Stimulated activated naive CD8-positive, alpha-beta T cell treated with anti-CD3 and anti-CD28 coated beads, Interleukin-15, Interleukin-2, amounts not matched to agents 100 U/mL and 50 U/mL, for 24 hours (primary cell): ENCODE data around the gene MED9.

ENCODE experiments used
- ATAC-seq: fragments of 150-1000 bp; cut with Tn5 transposase; one replicate; pipeline ENCODE4 v1.10.0; 2021
- DNase-seq: peaks from one replicate; pipeline ENCODE4 v3.0.0; 2021

The MED9 gene

GRCh38 chr17:17491546-17491988, 14.8 kb downstream of the MED9 start:
- ATAC-seq (no peak), DNase-seq (no peak)

- no peak for DNase-seq
- ATAC-seq = no peak
Measured at GRCh38 chr17:17492085-17492484, 15.3 kb downstream of the MED9 start.

- no peak for ATAC-seq
- no peak for DNase-seq
Measured at GRCh38 chr17:17492571-17492970, 15.8 kb downstream of the MED9 start.

- no peak for ATAC-seq
- no peak for DNase-seq
Measured at GRCh38 chr17:17493249-17493985, 16.6 kb downstream of the MED9 start.

- ATAC-seq = no peak
- DNase-seq = no peak
Measured at GRCh38 chr17:17493986-17494466, 17.2 kb downstream of the MED9 start.

DNA sequence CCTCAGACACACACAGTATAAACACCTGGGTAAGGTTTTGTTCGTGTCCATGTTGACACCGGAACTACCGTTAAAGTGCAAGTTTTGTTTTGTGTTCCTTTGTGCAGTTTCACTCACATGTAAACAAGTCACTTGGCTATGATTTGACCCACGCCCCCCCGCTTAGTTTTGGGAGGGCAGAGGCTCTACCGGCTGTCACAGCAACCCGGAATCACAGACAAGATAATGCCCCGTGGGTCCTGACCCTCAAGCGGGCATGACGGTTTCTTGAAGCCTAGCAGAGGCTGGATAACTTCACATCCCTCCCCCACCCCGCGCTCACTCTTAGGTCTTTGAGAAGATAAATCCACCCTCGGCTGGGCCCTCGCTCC, 17.7 kb downstream of the MED9 start:
- no peak for ATAC-seq
- DNase-seq = no peak

DNA sequence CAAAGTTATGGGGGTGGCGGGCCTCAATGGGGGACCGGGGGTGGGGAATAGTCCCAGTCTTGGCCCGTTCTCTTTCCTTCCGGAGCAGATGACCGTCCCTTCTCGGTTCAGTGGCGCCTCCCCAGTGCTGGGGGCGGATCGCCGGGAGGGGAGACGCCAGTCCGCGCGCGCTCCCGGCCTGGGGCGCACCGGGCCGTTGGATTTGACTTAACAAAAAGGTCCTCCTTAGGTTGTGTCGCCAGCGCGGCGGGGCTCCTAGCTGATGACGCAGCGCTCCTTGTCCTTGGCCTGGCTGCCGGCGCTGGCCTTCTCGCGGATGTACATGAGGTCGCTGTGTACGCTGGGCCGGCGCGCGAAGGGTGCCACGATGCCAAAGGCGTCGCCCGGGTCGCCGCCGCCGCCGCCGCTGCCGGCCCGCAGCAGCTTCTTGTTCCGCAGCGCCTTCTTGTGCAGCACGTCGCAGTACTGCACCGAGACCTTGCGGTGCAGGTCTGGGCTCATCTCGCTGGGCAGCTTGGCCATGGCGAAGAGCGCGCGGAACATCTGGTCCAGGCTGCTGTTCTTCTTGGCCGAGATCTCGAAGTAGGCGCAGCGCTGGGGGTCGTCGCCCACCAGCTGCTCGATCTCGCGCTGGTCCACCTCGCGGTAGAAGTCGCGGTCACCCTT, 18.2 kb downstream of the MED9 start:
- peak; percentile 25 for DNase-seq
- no peak for ATAC-seq

- no peak for ATAC-seq
- DNase-seq = peak; percentile 46
Measured at GRCh38 chr17:17495536-17496188, 18.9 kb downstream of the MED9 start.

- ATAC-seq (peak; percentile 83), DNase-seq (peak; percentile 88)
Measured at GRCh38 chr17:17496189-17497064, 19.6 kb downstream of the MED9 start, which contains the start of gene RASD1. RASD1 (minus strand) TSS chr17:17496395; CDS start chr17:17496181, 214 bp downstream.

DNA sequence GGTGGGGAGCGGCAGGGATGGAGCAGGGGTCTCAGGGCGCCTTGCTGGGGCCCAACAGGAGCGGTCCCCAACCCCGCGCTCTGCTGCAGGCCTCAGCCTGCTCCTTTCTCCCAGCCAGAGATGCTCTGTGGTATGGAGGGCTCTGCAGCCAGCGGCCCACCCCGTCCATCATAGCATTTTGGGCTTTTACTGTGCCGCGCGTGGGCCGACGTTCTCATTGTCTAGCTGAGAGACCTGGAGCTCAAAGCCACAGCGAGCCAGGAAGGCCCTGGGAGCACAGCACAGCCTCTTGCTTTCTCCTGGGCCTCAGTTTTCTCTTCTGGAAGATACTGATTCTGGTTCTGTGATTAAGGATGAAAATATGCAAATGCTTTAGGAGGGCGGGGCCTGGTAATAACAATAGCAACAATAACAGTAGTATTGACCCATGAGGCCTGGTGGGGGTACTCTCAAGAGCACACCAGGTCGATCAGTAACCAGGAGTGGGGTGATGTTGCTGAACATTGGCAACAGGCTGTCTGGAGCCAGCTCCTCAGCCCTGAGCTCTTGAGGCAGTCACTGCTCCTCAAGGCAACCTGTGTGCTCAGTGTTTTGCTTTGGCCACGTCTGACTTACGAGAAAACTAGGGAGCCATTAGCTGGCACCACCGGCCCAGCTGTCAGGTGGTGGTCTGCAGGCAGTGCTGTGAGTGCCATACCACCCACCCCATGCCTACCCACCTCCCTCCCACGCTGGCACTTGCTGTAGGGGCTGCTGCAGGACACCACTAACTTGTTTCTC, 20.5 kb downstream of the MED9 start:
- no peak for ATAC-seq
- no peak for DNase-seq

GRCh38 chr17:17497845-17498520, 21.2 kb downstream of the MED9 start:
- DNase-seq = no peak
- no peak for ATAC-seq

DNA sequence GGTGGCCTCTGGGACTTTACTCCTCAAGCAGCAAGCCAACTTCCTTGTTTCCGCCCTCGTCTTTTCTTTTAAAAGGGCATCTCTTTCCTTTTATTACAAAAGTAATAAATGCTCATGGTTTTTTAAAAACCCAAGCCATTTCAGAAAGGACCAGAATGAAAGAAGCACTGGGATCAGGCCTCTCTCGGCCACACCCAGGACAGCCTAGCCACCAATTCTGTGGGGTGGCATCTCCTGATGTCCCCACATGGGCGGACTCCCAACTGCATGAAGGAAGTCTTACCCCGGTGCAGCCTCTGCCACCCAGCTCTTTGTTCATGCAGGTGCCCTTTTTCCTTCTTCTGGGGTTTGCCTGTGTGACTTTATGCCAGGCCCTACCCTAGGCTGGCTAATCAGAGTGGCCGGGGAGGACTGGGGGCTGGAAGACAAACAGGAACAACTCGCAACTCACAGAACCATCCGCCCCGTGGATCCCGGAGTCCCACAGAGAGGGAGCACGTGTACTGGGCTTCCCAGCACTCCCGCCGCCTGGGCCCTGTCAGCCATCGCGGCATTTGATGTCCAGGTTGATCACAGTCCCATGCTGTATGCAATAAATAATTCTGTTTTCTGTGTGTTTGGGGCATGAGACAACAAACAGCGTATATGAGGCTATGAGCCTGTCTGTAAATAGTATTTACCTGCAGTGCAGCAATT, 22.0 kb downstream of the MED9 start:
- no peak for DNase-seq
- no peak for ATAC-seq

DNA sequence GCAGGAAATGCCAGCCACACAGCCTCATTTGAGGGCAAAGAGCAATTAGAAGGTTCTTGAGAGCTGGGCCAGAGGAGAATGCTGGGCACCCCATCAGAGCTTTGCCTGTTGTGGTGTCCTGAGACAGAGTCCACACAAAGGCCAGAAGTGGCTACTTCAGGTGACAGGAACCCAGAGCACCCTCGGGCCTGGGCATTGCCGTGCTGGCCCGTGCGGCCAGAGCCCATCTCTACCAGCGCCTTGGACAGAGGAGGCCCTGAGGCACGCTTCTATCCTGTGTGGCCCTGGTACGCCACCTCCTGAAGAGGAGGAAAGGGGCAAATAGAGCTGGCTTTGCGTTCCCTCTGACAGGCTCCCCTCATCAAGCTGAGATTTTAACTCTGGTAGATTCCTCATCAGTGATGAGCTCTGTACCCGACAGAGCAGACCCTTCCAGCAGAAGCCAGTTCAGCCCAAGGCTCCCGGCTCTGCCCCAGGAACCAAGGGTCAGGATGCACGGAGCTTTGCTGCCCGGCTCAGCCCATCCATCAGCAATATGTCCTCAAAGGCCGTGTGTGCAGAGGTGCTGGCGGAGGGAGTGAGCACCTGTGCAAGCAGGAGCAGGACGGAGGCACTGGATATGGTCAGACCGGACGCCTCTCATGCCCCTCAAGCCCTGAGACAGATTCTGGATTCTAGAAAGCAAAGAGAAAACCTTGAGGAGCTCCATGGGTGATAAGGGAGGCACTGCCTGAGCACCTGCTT, 22.8 kb downstream of the MED9 start:
- DNase-seq (no peak), ATAC-seq (no peak)

DNA sequence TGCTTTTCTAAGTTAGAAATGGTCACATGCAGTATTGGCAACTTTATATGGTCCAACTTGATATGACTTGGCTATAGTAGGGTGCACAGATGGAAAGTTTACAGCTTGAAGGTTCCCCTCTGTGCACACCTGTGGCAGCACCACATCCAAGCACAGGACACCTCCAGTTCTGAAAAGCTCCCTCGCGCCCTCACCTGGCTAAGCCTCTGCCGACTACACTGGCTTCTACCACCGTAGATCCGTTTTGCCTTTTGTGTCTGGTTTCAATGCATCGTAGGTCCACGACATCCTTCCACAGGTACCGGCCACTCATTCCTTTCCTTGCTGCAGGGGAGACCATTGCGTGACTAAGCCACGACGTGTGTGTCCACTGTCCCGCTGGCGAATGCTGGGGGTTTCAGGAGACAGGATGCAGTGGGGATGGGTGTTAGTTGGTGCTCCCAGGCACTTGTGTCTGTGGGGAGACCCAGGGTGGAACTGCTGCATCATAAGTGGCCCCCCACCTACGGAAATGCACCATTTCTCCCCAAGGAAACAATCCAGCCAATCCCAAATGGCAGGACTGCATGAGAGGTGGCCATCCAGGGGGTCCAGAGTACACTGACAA, 24.3 kb downstream of the MED9 start:
- peak; percentile 39 for DNase-seq

GRCh38 chr17:17502741-17503565, 26.2 kb downstream of the MED9 start:
- DNase-seq (no peak), ATAC-seq (no peak)

More for the DNA sequence above, 24.3 kb downstream of the MED9 start:
- no peak for ATAC-seq

GRCh38 chr17:17503566-17504130, 26.8 kb downstream of the MED9 start:
- DNase-seq = no peak
- no peak for ATAC-seq

DNA sequence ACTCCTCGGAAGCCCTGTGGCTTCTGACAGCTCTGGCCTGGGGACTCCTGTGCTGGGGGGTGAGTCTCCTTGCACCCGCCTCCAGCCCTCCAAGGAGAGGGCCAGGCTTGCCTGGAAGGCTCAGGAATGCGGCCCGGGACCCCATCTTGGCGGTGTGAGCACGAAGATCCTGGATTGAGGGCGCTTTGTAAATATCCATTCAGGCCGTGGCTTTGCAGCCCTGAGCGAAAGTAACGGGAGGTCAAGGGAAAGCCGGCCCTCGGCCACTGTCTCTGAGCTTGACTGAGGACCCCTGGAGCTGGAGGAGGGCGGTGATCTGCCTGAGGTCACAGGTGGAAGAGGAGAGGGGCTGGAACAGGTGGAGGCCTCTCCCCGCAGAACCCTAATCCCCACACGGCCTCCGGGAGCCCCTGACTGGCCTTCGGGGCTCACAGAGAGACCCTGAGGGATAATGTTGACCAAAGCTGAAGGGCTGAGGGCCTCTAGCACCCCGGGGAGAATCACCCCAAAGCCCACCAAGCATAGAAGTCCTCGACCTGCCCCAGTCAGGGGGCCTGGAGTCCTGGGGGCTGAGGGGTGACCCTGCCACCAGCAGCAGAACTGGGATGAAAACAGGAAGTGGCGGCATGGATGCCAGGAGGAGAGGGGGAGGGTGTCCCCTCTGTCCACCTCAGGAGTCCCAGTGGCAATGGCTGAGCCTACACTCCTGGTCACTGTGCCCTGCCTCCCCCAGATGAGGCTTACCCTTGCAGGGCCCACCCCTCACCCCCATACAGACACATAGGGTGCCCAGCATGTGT, 27.7 kb downstream of the MED9 start:
- DNase-seq = no peak
- no peak for ATAC-seq
